Measurements from ENCODE around the gene SRRM3. TPM values are rescaled to one million over a fixed set of nuclear protein-coding genes. Genes with fewer than 3 reads are reported as not detected.
A peak's percentile ranks its signal among the peaks of the same experiment; 100 is the strongest.
"Not testable (repeated sequence)": the region's sequence is repeated elsewhere in the genome, so short reads cannot be mapped to it uniquely, and the experiment has no call there.

SRRM3 gene
- polyA plus RNA-seq, 2 of the 4 experiments (the other 2 are of a cell fraction): 2.4 to 7.0 TPM

DNA sequence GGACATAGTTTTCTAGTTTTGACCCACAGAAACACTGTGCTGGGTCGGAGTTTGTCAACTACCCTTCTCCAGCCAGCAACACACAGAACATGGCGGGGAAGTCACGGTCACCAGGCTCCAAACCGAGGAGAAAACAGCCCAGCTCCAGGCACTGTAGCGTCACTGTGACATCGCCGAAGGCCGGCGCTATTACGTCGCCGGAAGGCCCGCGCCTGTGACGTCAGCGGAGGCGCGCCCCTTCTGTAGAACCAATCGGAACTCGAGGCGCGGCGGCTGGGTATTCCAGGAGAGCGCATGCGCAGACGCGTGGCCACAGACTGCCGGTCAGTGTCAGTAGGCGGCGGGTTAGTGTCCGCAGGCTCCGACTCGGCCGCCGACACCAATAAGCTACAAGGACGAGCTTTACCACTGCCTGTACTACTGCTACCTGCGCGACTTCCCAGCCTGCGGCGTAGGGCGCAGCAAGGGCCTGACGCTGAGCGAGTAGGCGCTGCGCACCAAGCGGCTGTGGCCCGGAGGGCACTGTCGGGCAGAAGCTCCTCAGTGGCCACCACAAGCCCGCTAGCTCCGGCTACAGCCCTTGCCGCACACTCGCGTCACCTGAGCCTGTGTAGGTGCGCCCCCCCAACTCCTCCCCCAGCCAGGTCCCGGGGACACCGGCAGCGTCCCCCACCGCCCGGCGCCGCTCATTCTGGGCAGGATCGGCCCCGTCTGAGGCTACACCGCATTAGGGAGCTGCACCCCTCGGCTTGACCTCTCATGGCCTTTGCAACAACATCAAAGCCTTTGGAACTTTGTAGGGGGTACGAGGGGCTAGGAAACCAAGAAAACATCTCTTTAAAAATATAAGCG is 35.1 kb upstream of the SRRM3 start (continued):
- TF ChIP-seq, protein P1, sequence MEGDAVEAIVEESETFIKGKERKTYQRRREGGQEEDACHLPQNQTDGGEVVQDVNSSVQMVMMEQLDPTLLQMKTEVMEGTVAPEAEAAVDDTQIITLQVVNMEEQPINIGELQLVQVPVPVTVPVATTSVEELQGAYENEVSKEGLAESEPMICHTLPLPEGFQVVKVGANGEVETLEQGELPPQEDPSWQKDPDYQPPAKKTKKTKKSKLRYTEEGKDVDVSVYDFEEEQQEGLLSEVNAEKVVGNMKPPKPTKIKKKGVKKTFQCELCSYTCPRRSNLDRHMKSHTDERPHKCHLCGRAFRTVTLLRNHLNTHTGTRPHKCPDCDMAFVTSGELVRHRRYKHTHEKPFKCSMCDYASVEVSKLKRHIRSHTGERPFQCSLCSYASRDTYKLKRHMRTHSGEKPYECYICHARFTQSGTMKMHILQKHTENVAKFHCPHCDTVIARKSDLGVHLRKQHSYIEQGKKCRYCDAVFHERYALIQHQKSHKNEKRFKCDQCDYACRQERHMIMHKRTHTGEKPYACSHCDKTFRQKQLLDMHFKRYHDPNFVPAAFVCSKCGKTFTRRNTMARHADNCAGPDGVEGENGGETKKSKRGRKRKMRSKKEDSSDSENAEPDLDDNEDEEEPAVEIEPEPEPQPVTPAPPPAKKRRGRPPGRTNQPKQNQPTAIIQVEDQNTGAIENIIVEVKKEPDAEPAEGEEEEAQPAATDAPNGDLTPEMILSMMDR (IDR thresholded peaks at IDR 0.05): no peak
- TF ChIP-seq TFCP2L1 (CRISPR knock-in tag; IDR thresholded peaks at IDR 0.05) (no peak), JUN (IDR thresholded peaks at IDR 0.05) (peak in 1 of 2 experiments; percentile 52; a peak in 1 of 5 replicates), TP53 (CRISPR knock-in tag; IDR thresholded peaks at IDR 0.05) (no peak), NFE2L2 (conservative IDR thresholded peaks at IDR 0.05; ENCODE audit: low read length) (no peak), MAZ (IDR thresholded peaks at IDR 0.05; ENCODE audit: borderline replicate concordance, low read depth, low read length) (no peak)
- TF ChIP-seq, protein P2, sequence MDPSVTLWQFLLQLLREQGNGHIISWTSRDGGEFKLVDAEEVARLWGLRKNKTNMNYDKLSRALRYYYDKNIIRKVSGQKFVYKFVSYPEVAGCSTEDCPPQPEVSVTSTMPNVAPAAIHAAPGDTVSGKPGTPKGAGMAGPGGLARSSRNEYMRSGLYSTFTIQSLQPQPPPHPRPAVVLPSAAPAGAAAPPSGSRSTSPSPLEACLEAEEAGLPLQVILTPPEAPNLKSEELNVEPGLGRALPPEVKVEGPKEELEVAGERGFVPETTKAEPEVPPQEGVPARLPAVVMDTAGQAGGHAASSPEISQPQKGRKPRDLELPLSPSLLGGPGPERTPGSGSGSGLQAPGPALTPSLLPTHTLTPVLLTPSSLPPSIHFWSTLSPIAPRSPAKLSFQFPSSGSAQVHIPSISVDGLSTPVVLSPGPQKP (IDR thresholded peaks at IDR 0.05; ENCODE audit: low read depth, low read length): no peak

GRCh38 chr7:76173566-76174205 is 28.0 kb upstream of the SRRM3 start:
- H3K9me3 ChIP-seq: no peaks in the 10 kb centered on the region
- 87% methylated on average over 12 of the region's 12 CpGs for WGBS (ENCODE audit: missing lambda C conversion rate)
- ATAC-seq: no peak
- FAIRE-seq: no peak
- CTCF ChIA-PET: interaction anchor here (0.6 to 2.6 kb wide), 3 partner anchors 11 to 141 kb away, joined by 3 to 8 read pairs (median 8); no protein-coding TSS in a partner anchor
- no peak for TF ChIP-seq EHMT2 (IDR thresholded peaks at IDR 0.05; ENCODE audit: low read depth)
- TF ChIP-seq ATOH8 (CRISPR knock-in tag; IDR thresholded peaks at IDR 0.05; ENCODE audit: low read depth): no peak
- no peak for TF ChIP-seq EHF (CRISPR knock-in tag; IDR thresholded peaks at IDR 0.05)
- TF ChIP-seq PHF8 (IDR thresholded peaks at IDR 0.05; ENCODE audit: borderline replicate concordance, low read depth): no peak
- TF ChIP-seq, protein P1 (IDR thresholded peaks at IDR 0.05): no peak
- TF ChIP-seq CHD2 (IDR thresholded peaks at IDR 0.05; ENCODE audit: low read length, partially characterized antibody): no peak
- TF ChIP-seq MAFK (IDR thresholded peaks at IDR 0.05; ENCODE audit: partially characterized antibody): no peak
- TF ChIP-seq, protein P3, sequence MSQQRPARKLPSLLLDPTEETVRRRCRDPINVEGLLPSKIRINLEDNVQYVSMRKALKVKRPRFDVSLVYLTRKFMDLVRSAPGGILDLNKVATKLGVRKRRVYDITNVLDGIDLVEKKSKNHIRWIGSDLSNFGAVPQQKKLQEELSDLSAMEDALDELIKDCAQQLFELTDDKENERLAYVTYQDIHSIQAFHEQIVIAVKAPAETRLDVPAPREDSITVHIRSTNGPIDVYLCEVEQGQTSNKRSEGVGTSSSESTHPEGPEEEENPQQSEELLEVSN (IDR thresholded peaks at IDR 0.05; ENCODE audit: borderline replicate concordance, low read depth): no peak
- no peak for TF ChIP-seq HEYL (CRISPR knock-in tag; IDR thresholded peaks at IDR 0.05)
- DNase-seq (ENCODE audit: low read depth in 1 of 2, low spot score in 1 of 2): no peak
- POLR2A ChIA-PET: no interaction called here
- no peak overlapping the region for H3K4me2 ChIP-seq
- no peaks in the 10 kb centered on the region for H3K4me1 ChIP-seq
- no peak overlapping the region for H3K4me3 ChIP-seq
- no peak overlapping the region for H3K27ac ChIP-seq

- POLR2A ChIA-PET; FAIRE-seq; H3K27ac ChIP-seq; DNase-seq (ENCODE audit: low read depth in 1 of 2, low spot score in 1 of 2); ATAC-seq; H3K4me1 ChIP-seq; H3K4me3 ChIP-seq; H3K4me2 ChIP-seq; H3K9me3 ChIP-seq: not testable (repeated sequence)
- CTCF ChIA-PET: interaction anchor here (0.6 to 5.9 kb wide), 26 partner anchors 9 to 268 kb away, joined by 3 to 212 read pairs (median 13); partner anchors contain the start of gene HSPB1
- WGBS (ENCODE audit: missing lambda C conversion rate): 87% methylated on average over 9 of the region's 11 CpGs
These were observed 24.7 kb upstream of the SRRM3 start for GRCh38 chr7:76176951-76177350.
